COLO668 (cell line): ENCODE results near the gene NME5.
"Not testable (repeated sequence)": the region's sequence is repeated elsewhere in the genome, so short reads cannot be mapped to it uniquely, and the experiment has no call there.

ENCODE experiments used
- DNase-seq: peaks from one replicate; lab custom pipeline; 2025; ENCODE audit not compliant: unreplicated experiment; lab: John Stamatoyannopoulos, UW

Gene NME5, protein sequence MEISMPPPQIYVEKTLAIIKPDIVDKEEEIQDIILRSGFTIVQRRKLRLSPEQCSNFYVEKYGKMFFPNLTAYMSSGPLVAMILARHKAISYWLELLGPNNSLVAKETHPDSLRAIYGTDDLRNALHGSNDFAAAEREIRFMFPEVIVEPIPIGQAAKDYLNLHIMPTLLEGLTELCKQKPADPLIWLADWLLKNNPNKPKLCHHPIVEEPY

GRCh38 chr5:138138949-138139780 is at the start of gene NME5:
Gene NME5, minus strand, starts transcription at chr5:138139428. Its CDS starts 648 bp downstream, at chr5:138138780.
- DNase-seq, result peak; percentile 75

- no peak for DNase-seq
These were observed 49.4 kb upstream of the NME5 start for GRCh38 chr5:138188626-138189025.

DNA sequence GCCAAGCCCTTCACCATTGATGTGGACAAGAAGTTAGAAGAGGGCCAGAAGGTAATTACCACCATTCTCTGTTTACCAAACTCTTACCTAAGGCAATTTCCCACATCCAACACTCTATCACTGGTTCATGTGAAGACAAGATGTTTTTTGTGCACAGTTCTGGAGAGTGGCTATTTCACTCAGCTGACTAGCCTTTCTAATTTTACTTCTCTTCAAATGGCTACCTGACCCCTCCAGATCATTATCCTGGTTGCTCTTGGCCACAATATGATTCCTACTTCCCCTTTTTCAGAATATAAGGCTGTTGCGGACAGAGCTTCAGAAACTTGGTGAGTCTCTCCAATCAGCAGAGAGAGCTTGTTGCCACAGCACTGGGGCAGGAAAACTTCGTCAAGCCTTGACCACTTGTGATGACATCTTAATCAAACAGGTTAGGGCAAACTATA is 46.8 kb upstream of the NME5 start:
- no peak for DNase-seq

DNA sequence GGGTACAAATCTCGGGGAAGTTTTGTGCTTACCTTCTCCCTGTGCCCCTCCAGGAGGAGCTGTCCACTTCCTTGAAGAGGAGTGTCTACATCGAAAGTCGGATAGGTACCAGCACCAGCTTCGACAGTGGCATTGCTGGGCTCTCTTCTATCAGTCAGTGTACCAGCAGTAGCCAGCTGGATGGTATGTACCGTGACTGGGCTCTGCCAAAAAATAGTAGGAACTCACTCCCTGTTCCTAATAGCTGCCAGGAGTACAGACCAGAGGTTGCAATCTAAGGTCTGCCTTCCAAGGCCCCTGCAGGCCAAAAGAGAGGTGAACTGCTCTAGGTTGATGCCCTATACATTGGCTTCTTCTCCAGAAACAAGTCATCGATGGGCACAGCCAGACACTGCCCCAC is 43.6 kb upstream of the NME5 start:
- DNase-seq, result no peak

DNA sequence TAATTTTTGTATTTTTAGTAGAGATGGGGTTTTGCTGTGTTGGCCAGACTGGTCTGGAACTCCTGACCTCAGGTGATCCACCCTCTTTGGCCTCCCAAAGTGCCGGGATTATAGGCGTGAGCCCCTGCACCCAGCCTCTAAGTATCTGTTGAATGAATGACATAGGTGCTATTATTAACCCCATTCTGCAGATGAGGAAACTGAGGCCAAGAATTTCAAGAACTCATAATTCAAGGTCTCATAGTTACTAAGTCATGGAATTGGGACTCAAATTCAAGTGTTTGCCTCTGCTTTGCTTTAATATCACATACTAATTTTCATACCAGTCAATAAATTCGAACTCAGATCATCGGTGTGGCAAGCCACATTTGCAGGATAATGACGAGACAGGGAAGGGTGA is 41.6 kb upstream of the NME5 start:
- no peak for DNase-seq

DNA sequence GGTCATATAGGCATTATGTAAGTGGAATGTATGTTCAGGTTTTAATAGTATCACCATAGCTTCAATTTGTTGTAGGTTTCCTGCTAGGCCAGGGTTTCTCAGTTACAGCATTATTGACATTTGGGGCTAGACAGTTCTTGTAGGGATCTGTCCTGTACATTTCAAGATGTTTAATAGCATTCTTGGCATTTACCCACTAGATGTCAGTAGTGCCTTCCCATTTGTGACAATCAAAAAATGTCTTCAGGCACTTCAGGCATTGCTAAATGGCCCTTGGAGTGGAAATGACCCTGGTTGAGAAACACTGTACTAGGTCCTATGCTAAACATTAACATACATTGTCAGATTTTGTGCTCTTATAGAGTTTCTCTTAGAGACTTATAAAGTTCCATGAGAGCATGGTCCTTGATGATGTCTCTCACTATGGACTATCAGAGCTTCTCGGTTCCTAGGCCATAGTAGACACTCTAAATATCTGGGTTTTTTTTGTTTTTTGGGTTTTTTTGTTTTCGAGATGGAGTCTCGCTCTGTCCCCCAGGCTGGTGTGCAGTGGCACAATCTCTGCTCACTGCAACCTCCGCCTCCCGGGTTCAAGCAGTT is 41.1 kb upstream of the NME5 start:
- peak; percentile 2 for DNase-seq

DNA sequence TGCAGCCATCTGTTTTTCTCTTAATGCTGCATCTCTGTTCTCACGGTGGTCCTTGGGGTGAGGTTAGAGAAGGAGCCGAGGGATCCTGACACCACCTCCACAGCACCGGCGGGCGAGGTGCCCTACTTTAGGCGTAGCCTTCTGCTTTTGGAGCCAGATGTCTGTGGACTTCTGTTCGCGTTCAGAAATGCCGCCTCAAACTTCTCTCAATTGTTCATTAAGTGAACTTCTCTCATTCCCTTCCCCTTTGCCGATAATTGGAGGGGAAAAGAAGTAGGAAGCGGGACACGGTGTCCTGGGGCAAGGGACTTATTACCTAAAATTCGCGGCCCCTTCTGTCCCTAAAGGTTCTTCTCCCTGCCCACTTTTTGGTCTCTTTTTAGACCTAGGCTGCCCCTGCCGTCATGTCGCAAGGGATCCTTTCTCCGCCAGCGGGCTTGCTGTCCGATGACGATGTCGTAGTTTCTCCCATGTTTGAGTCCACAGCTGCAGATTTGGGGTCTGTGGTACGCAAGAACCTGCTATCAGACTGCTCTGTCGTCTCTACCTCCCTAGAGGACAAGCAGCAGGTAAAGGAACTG is 40.1 kb upstream of the NME5 start:
- peak; percentile 2 for DNase-seq

DNA sequence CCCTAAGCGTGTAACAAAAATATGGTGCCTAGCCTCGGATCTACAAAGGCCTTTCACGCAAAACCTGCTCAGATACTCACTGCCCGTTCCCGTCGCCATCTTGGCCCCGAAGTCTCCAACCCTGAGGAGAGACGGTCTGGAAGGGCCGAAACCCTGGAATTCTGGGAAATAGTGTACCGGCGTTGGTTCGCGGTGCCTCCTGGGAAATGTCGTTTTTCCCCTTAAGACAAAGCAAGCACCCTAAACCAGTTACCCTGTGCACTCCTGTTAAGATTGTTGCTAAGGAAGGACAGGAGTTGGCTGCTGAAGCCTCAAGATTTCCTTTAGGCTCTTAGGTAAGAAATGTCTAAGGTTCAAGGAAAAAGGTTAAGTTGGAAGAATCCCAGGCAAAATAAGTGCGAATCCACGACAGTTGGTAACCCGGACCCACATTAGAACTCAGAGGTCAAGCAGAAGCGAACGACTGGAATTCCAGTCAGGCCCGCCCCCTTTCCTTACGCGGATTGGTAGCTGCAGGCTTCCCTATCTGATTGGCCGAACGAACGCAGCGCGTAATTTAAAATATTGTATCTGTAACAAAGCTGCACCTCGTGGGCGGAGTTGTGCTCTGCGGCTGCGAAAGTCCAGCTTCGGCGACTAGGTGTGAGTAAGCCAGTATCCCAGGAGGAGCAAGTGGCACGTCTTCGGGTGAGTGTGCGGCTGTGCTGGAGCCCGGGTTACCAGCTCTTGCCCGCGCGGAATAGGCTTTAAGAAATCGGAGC is 39.5 kb upstream of the NME5 start, which contains the start of the genes BRD8 and KIF20A:
BRD8 (minus strand) TSS at position 115 of the 761 bp plus-strand sequence; CDS start at position 99, 16 bp downstream.
KIF20A (plus strand) TSS at position 597 of the 761 bp plus-strand sequence. CDS start 569 bp downstream, outside the sequence.
- peak; percentile 88 for DNase-seq

DNA sequence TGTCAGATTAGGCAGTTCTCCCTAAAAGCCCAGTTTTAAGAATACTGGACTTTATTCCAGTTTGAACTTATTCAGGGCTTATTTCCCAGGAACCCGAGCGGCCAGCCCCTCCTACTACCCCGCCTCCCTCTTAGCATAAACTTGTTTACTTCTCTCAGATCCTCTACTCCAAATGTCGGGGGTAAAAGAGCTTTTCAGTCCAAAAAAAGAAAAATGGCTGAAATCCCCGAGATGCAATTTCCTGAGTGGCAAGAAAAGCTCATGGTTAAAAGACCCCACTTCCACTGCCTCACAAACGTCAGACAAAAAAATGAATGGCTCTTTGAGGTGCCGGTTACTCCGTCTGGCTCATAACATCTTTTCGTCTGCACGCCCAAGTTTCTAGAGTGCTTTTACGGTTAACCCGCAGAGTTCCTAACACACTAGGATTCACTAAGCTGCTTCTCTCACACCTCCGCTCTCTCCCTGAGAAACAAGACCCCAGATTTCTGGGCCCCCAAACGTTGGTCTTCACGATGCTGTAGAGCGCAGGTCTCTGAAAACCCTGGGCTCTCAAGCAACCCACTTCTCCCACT is 38.8 kb upstream of the NME5 start:
- DNase-seq, result peak; percentile 6

GRCh38 chr5:138170299-138170698 is 31.1 kb upstream of the NME5 start:
- DNase-seq, result no peak

- DNase-seq, result no peak
These were observed 29.9 kb upstream of the NME5 start for GRCh38 chr5:138169124-138169523.

DNA sequence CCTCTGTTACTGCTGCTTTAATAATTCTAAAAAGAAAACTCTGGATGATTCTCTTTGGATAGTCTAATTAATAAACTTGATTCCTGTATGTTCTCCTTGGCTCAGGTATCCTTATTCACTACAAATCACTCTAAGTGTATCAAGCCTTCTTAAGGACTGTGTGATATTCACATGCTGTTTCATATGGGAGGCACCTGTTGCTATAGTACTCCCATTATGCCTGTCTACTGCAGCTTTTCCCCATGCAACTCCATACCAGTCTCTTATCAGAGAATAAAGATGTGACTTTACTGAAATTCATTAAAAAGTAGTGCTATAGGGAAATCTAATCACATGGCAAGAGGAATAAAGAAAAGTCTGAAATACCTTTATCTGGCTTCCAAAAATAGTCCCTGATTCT is 24.5 kb upstream of the NME5 start:
- DNase-seq, result no peak

DNA sequence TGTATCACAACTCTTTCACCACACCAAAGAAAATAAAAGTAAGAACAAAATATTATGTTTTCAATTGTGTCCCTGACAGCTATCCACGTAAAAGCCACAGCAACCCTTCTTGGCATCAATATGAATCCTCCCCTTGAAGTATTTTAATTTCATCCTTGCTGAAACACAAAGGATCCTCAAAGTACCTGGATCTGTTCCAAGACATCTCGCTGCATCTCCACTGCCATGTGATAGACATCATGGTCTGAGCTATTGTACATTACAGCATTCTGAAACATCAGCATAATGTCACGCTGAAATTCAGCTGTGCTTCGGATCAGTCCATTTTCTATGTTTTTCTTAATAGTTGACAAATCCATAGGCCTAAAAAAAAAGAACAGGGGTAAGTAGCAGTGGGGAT is 21.5 kb upstream of the NME5 start:
- DNase-seq, result no peak

GRCh38 chr5:138159666-138160065 is 20.4 kb upstream of the NME5 start:
- DNase-seq, result no peak

- DNase-seq, result no peak
These were observed 18.4 kb upstream of the NME5 start for GRCh38 chr5:138157626-138158025.

- DNase-seq, result not testable (repeated sequence)
These were observed 16.7 kb upstream of the NME5 start for GRCh38 chr5:138155977-138156376.

DNA sequence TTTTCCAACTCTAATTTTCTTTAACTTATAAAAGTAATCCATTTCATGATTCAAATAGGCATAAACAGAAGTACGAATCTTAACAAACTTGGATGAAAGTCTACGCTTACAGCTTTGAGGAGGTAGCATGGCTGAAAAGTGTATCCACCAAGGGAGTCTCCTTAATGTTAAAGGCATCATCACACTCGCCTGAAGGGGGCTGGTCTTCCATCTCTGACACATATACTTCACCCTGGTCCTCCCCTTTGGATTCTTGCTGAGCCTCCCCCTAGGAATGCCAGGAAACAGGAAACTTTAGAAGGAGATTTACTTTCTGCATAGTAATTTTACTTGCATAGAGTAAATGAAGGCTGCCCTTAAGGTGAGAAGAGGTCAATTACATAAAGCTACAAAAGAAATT is 10.3 kb upstream of the NME5 start:
- DNase-seq, result no peak

- no peak for DNase-seq
These were observed 9.6 kb upstream of the NME5 start for GRCh38 chr5:138148811-138149210.

DNA sequence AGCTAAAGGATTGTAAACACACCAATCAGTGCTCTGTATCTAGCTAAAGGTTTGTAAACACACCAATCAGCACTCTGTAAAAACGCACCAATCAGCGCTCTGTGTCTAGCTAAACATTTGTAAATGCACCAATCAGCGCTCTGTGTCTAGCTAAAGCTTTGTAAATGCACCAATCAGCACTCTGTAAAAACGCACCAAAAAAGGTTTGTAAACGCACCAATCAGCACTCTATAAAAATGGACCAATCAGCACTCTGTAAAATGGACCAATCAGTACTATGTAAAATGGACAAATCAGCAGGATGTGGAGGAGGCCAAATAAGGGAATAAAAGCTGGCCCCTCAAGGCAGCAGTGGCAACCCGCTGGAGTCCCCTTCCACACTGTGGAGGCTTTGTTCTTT is 4.3 kb upstream of the NME5 start:
- not testable (repeated sequence) for DNase-seq

DNA sequence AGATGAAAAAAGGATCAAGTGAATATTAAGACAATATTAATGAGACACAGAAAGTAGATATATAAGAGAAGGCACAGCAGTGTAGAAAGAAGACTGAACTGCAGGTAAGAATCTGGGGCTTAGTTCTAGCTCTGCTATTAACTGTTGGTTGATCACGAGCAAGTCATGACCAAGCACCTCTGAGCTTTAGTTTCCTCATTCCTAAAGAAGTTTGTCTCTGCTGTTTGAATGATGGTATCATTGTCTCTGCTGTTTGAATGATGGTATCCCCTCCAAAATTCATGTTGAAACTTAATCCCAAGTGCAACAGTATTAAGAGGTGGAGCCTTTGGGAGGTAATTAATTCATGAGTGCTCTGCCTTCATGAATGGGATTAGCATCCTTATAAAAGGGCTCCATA is 2.5 kb upstream of the NME5 start:
- DNase-seq, result no peak
